Sigmoid colon (tissue), 4 donors: ENCODE data around the gene MED25.

Experiments
- POLR2AphosphoS5 ChIP-seq, 4 donors: sonication (generic); formaldehyde crosslinking; IDR thresholded peaks; one replicate each; pipeline ENCODE4 v1.6.1; 2017; ENCODE audit warnings: antibody characterized with exemption in 4 of 4
- TF ChIP-seq, protein P1 (sequence below), 4 experiments: fragments of 450-650 bp in 3 of 4; fragments of 200-600 bp in 1 of 4; IDR thresholded peaks; one replicate each; pipeline ENCODE4 v1.5.1; 2016 to 2019; ENCODE audit warnings: antibody characterized with exemption in 4 of 4, mild to moderate bottlenecking in 3 of 4, moderate library complexity in 2 of 4

GRCh38 chr19:49800771-49801170 is 17.3 kb upstream of the MED25 start:
- TF ChIP-seq, protein P1, sequence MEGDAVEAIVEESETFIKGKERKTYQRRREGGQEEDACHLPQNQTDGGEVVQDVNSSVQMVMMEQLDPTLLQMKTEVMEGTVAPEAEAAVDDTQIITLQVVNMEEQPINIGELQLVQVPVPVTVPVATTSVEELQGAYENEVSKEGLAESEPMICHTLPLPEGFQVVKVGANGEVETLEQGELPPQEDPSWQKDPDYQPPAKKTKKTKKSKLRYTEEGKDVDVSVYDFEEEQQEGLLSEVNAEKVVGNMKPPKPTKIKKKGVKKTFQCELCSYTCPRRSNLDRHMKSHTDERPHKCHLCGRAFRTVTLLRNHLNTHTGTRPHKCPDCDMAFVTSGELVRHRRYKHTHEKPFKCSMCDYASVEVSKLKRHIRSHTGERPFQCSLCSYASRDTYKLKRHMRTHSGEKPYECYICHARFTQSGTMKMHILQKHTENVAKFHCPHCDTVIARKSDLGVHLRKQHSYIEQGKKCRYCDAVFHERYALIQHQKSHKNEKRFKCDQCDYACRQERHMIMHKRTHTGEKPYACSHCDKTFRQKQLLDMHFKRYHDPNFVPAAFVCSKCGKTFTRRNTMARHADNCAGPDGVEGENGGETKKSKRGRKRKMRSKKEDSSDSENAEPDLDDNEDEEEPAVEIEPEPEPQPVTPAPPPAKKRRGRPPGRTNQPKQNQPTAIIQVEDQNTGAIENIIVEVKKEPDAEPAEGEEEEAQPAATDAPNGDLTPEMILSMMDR (IDR thresholded peaks at IDR 0.05): no peak
- TF ChIP-seq POLR2AphosphoS5 (IDR thresholded peaks at IDR 0.05): no peak
